NCI-H1105 (cell line): ENCODE data around the gene UBTF.

Experiments
- DNase-seq: peaks from one replicate; lab custom pipeline; 2025; lab: John Stamatoyannopoulos, UW

Gene UBTF

GRCh38 chr17:44170499-44171201, 48.8 kb downstream of the UBTF start, which contains the start of gene ASB16:
Gene ASB16, plus strand, starts transcription at chr17:44170704. Its CDS starts 86 bp downstream, at chr17:44170790.
- DNase-seq = no peak

- no peak for DNase-seq
Observed at GRCh38 chr17:44170135-44170498, 49.4 kb downstream of the UBTF start.

GRCh38 chr17:44167181-44167861, 52.2 kb downstream of the UBTF start:
- DNase-seq = no peak

- no peak for DNase-seq
Observed at GRCh38 chr17:44164476-44164875, 55.0 kb downstream of the UBTF start.

GRCh38 chr17:44159519-44160210, 59.8 kb downstream of the UBTF start:
- DNase-seq = no peak

- no peak for DNase-seq
Observed at GRCh38 chr17:44155488-44155887, 64.0 kb downstream of the UBTF start.
